Measurements from ENCODE around the gene EXOC4.
"Not testable (repeated sequence)": the region's sequence is repeated elsewhere in the genome, so short reads cannot be mapped to it uniquely, and the experiment has no call there.

EXOC4 gene

DNA sequence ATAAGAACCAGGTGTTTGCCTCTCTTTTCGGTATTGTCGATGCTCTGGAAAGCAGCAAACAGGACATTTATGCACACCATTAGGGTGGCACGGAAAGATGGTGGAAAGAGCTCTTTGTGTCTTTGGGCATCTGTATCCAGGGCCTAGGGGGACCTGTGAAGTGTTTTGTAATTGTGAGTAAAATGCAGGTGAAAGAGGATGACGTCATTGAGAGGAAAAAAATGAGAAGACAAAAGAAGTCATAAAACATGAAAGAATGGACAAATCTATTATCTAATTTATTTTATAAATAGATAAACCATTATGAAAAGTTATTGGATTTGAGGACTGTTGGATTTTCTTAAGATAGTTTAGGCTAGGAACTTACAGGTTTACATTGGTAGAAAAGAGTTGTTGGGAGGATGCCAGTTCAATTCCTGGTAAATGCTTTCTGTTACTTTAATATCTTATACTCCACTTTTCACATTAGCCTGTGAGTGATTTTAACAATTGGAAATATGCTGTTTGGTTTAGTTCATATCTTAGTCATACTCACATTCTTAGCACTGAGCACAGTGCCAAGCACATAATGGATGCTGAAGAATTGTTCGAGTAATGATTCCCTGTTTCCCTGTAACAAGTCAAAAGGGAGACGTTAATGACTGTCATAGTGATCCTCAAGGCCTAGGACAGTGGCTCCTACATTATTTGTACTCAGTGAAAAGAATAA is 62.6 kb downstream of the EXOC4 start:
- DNase-seq = no peak

DNA sequence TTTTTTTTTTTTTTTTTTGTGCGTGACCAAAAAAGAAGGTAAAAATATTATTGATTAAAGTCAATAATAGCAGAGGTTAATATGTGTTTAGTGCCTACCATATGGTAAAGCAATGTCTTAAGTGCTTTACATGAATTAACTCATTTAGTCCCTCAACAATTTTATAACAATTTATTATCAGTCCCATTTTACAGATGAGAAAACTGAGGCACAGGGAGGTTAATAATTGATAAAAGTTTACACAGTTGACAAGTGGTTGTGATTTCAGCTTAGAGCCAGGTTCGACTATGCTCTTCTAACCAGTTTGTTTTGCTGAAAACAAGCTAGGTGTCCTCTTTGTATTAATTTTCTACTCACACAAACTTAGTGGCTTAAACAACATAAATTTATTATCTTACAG is 67.0 kb downstream of the EXOC4 start:
- no peak for DNase-seq

DNA sequence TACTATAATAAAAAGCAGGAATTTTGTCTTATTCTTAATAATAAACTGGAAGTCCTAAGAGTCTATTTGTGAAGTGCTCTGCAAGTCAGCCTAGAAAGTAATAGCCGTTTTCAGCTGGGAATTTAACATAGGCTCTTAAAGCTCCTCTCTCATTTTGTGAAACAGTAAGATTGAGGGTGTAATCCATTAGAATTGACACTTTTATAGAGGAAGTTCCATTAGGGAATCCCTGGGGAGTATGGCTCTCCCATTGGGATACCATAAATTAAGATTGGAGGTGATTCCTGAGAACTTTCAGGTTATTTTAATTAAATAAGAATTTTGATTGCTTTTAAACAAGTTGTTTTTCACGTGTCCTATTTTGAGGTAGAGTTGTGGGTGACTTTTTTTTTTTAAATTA is 68.0 kb downstream of the EXOC4 start:
- DNase-seq = no peak

DNA sequence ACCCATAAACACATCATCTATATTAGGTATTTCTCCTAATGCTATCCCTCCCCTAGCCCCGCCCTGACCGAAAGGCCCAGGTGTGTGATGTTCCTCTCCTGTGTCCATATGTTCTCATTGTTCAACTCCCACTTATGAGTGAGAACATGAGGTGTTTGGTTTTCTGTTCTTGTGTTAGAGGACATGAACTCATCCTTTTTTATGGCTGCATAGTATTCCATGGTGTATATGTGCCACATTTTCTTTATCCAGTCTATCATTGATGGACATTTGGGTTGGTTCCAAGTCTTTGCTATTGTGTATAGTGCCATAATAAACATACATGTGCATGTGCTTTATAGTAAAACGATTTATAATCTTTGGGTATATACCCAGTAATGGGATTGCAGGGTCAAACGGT is 68.5 kb downstream of the EXOC4 start:
- not testable (repeated sequence) for DNase-seq

DNA sequence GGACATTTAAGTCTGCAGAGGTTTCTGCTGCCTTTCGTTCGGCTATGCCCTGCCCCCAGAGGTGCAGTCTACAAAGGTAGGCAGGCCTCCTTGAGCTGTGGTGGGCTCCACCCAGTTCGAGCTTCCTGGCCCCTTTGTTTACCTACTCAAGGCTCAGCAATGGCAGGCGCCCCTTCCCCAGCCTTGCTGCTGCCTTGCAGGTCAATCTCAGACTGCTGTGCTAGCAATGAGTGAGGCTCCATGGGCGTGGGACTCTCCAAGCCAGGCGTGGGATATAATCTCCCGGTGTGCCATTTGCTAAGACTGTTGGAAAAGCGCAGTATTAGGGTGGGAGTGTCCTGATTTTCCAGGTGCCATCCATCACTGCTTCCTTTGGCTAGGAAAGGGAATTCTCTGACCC is 73.9 kb downstream of the EXOC4 start:
- DNase-seq = not testable (repeated sequence)

DNA sequence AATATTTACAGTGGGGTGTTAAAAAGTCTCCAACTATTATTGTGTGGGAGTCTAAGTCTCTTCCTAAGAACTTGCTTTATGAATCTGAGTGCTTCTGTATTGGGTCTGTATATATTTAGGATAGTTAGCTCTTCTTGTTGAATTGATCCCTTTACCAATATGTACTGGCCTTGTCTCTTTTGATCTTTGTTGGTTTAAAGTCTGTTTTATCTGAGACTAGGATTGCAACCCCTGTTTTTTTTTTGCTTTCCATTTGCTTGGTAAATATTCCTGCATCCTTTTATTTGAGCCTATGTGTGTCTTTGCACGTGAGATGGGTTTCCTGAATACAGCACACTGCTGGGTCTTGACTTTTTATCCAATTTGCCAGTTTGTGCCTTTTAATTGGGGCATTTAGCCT is 75.1 kb downstream of the EXOC4 start:
- not testable (repeated sequence) for DNase-seq

DNA sequence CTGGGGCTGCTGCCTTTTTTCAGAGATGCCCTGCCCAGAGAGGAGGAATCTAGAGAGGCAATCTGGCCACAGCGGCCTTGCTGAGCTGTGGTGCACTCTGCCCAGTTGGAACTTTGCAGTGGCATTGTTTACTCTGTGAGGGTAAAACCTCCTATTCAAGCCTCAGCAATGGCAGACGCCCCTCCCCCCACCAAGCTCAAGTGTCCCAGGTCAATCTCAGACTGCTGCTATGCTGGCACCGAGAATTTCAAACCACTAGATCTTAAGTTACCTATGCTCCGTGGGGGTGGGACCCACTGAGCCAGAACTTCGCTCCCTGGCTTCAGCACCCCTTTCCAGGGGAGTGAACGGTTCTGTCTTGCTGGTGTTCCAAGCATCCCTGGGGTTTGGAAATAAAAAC is 77.2 kb downstream of the EXOC4 start:
- DNase-seq = no peak

DNA sequence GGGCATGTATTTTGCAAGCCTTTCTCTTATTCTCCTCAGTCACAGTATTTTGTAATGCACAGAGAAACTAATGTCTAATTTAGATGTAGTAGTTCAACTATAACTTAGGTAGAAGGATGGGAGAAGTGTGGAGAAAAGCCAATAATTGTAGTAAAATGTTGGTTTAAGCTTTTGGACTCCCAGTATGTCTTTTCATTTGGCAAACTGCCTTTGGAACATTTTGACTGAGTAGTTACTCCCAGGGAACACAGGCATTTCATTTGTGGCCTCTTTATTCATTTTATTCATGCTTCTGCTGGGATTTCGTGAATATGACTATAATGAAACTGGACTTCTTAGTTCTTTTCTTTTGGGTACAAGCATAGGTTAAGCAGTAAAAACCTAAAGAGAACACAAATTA is 79.0 kb downstream of the EXOC4 start:
- DNase-seq = no peak

DNA sequence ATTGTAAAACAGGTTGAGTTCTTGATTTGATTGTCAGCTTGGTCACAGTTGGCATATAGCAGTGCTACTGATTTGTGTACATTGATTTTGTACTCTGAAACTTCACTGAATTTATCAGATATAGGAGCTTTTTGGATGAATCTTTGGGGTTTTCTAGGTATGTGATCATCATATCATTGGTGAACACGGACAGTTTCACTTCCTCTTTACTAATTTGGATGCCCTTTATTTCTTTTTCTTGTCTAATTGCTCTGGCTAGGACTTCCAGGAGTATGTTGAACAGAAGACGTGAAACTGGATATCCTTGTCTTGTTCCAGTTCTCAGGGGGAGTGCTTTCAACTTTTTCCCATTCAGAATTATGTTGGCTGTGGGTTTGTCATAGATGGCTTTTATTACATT is 86.9 kb downstream of the EXOC4 start:
- no peak for DNase-seq

DNA sequence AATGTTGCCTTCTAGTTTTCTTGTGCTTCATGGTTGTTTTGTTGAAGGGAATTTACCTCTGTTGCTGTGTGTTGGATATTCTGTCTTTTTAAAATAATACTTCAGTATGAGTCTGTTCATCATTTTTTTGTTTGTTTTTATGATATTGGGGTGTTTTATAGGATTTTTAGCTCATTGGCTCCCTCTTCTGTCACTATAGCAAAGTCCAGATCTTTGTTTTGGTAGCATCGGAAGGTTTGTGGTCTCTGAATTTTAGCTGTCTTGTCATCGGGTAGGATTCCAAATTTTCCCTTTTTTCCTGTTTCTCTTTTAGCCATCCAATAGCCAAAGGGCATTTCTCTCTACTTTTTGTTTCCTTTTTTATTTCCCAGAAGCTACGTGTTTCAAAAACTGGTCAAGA is 91.4 kb downstream of the EXOC4 start:
- DNase-seq = no peak

DNA sequence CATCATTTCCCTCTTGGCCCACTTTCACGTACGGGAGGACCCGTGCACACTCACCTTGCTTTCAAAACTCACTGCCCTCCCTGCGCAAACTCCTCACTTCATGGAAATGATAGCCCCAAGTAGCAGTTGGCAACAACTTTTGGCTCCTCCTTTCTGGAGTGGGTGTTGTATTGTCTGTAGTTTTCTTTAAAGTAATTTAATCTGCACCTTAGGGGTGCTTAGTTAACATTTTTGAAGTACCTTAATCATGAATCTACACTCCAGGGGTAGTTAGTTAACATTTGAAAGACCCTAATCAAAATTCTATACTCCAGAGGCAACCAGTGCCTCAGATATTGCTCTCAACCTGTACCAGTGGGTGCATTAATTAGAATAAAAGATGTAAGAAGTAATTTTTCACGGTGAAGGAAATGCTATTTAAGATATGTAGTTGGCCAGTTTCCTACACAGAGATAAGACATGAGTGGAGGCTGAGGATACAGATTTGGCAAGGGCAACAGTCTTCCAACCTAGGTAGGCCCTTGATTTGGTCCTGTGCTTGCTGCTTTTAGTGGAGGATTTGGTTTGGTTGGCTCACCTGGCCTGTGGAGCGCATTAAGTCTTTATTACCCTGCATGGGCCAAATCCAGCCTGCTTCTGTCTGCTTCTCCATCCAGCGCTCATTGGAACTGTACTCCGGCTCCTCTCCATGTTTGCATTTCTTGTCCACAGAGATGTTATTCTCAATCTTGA is 93.0 kb downstream of the EXOC4 start:
- no peak for DNase-seq

DNA sequence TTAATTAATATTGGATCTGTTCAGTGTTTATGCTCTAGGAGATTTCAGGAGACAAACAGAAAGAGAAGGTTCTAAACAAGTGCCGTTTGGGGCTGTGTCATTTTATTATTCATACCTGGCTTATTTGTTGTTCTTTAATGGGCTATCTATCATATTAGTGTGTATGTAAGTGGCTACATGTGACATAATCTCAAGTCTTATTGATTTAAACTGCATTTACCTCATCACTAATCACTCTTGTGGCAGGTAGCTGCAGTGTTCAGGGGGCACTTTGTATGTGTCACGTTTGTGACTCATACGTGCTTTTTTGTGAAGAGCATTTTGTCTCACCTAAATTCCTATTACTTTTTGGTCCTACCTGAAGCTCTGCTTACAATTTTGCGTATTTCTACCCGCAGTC is 95.4 kb downstream of the EXOC4 start:
- DNase-seq = no peak

DNA sequence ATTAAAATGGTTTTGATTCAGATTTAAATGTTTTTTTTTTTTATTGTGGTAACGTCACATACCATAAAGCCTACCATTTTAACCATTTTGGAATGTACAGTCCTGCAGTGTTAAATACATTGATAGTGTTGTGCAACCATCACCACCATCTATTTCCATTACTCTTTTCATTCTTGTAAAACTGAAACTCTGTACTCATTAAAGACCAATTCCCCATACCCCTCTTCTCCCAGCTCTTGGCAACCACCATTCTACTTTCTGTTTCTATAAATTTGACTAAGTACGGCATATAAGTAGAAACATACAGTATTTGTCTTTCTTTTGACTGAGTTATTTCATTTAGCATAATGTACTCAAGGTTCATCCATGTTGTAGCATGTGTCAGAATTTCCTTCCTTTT is 96.2 kb downstream of the EXOC4 start:
- no peak for DNase-seq

DNA sequence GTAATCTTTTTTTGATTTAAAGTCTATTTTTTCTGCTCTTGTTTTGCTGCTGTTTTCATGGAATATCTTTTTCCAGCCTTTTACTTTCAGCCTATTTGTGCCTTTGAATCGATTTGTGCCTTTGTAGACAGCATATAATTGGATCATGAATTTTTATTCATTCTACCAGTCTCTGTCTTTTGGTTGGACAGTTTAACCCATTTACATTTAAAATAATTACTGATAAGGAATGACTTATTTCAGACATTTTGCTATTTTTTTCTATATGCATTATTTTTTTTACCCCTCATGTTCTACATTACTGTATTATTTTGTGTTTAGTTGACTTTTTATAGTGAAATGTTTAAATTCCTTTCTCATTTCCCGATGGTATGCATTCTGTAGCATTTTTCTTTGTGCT is 99.6 kb downstream of the EXOC4 start:
- DNase-seq = no peak

DNA sequence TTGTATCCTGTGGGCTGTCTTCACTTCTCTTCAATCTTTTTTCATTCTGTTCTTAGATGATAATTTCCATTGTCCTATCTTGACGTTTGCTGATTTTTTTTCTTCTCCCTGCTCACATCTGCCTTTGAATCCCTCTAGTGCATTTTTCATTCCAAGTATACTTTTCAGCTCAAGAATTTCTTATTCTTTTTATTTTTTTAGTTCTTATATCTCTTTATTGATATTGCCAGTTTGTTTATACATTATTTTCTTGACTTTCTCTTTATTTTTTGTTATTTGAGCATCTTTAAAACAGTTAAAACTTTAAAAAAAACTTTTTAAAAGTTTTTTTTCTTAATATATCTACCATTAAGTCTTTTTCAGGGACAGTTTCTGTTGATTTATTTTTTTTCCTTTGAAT is 100.9 kb downstream of the EXOC4 start:
- DNase-seq = no peak

DNA sequence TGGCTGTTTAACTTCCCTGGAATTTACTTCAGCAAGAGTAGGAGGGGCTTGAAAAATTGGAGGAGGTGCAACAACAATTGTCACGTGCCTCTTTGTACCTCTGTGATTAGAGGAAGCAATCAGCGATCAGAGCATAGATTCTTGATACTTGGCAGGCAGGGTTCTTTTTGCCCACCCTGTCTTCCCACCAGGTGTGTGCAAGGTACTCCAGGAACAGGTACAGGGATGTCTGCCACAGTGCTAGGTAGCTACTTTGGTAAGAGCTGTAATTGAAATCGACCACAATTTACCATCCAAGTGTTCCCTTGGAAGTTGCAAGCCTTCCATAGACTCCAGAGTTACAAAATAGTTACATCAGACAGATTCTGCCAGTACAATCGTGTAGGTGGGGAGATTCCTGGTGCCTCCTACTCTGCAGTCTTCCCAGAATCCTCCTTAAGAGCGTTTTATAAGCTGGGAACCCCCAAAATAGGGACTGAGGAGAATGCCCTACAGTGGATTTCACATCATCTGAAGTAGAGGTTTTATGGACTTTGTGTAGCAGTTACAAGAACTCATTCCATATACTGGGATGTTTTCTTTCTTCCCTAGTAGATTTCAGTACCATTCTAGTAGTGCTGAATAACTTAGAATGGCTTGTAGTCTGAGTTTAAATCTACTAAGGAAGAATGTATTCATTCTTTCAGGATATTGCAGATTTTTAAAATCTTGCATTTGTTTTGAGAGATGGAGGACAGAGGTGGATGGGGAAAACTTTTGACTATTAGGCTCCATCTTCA is 101.9 kb downstream of the EXOC4 start:
- no peak for DNase-seq

DNA sequence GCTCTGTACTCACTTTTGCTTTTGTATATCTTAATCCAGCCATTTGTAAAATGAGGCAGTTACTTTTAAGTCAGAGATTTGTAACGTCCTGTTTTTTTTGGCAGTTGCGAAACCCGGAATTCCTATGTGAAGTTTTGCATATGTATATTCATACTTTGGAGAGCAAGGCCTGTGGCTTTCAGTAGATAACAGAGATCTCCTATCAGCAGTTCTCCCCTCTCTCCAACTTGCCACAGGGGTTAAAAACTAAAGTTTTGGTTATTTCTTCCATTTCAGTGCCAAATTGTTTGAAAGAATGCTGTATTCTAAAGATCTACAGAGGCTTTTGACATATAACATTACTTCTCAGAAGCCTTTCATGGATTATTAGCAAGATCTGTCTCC is 102.4 kb downstream of the EXOC4 start:
- no peak for DNase-seq

DNA sequence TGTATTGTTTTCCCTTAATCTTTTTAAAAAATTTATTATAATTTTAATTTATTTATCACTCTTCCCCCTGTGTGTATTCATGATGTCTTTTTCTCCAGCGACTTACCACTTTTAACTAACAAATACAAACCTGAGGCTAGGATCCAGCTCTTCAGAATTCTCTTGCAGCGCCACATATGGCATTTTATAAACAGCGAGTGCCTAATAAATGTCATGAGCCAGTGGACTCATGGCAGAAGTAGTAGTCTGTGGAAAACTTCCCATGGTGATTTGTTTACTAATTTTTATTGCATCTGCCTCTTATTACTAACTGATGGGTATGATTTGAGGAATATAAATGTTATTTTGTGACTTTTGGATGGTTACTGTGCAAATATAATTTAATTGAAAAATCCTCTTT is 102.9 kb downstream of the EXOC4 start:
- no peak for DNase-seq

DNA sequence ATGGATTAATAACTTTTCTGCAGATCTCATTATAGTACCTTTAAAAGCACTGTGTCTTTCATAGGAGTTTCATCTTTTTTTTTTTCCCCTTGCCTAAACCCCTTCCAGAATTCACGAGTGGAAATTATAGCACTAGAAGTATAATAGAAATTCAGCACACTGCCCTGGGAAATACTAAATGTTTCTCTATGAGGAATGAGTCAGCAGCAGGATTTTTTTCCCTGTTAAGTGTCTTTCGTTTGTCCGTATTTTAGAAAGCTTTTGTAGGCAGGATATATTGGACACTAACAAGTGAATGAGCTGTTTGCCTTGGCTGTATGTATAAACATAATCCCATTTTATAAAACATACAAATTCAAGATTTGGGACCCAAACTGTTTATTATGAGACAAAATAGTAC is 105.8 kb downstream of the EXOC4 start:
- DNase-seq = no peak

DNA sequence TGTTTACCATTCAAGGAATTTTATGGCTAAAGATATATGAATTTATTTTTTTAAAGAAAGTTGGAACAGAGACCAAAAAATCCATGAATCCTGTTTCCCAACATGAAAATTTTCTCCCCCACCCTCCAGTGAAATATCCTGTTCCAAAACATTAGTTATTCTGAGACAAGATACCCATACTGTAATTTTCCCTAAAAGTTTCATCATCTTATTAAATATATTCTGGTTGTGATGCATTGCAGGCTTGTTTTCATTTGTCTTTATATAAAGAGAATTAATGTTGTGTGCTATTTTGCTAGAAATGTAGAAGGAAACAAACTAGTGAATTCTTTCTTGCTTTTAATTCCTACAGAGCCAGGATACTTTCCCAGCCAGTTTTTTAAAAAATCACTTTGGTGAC is 106.6 kb downstream of the EXOC4 start:
- DNase-seq = no peak

DNA sequence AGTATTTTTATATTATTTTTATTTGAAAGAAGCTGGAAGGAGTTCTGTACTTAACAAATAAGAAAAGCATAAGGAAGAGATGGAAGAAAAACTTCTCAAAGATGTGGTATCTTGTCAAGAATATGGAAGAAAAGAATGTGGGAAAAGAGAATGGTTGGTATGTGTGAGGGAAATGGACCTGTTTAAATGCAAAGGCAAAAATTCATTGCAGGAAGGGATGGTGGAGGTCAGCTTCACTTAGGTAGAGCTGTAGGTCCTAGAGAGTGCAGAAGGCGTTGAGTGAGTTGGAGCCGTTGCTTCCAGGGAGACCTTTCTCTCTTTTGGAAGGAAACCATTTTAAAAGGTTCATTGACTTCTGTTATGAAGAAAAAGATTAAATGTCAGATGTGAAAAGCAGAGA is 107.3 kb downstream of the EXOC4 start:
- DNase-seq = no peak

DNA sequence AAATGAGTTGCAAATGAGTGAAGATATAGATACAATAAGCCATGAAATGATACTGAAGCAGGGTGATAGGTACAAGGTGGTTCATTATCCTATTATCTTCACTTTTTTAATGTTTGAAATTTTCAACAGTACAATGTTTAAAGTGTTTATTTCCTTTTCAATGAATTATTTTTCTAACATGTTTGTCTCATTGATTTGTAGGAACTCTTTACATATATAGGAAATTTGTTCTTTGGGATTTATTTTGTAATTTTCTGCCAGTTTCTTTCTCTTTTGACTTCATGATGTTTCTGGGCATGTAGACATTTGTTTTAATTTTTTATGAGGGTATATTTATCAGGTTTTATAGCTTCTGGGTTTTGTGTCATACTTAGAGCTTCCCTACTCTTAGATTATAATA is 108.9 kb downstream of the EXOC4 start:
- no peak for DNase-seq

DNA sequence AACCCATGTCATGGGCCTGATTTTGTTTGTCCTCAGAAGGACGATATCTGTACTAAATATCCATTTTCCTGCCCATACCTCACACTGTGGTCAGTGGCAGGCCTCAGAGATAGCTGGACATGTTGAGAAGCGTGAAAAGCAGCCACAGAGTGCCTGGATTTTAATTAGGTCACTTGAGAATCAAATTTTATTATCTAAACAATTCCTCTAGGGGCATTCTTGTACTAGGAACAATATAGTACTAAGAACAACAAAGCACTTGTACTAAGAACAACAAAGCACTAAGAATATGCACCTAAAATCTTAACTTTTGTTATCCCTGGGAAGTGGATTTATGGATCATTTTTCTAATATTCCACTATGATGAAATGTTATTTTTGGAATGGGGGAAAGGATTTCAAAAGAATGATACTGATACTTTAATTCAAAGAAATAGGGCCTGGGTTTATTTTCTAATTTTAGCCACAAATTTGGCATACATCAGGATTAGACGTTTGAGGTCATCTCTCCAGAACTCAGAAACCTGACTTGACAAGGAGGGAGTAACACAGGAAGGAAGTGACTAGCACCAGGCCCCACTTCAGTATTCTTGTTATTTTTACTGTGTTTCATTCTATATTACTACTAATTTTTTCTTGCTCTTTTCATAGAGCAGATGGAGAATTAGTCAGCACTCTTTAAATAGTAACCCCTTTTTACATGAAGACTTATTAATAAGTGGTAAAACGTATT is 112.2 kb downstream of the EXOC4 start:
- no peak for DNase-seq

Data from SHP77 (cell line).